ENCODE measurements around the gene KMT2A. TPM values are rescaled to one million over a fixed set of nuclear protein-coding genes. Genes with fewer than 3 reads are reported as not detected.

Gene KMT2A
- total RNA-seq (10 to 100 TPM; 45.8 to 52.9 TPM), polyA plus RNA-seq (ENCODE audit: insufficient read length in 6 of 6) (10 to 100 TPM; 52.5 to 61.7 (median 55.2) TPM)
- long read RNA-seq, donor 1, partial matches to known transcripts = 86 of 91 reads
- long read RNA-seq, donor 1, other reads (novel, unspliced or antisense) = 0 of 91 reads
- long read RNA-seq, donor 2, partial matches to known transcripts = 14 of 16 reads
- long read RNA-seq, donor 2, other reads (novel, unspliced or antisense) = 0 of 16 reads
- long read RNA-seq, donor 3, partial matches to known transcripts = 6 of 8 reads
- long read RNA-seq, donor 3, other reads (novel, unspliced or antisense) = 0 of 8 reads
- long read RNA-seq, donor 4, partial matches to known transcripts = 0 of 1 reads
- long read RNA-seq, donor 4, other reads (novel, unspliced or antisense) = 0 of 1 reads
- long read RNA-seq, donor 5, partial matches to known transcripts = 5 of 10 reads
- long read RNA-seq, donor 5, other reads (novel, unspliced or antisense) = 0 of 10 reads
- long read RNA-seq, donor 6, partial matches to known transcripts = 14 of 18 reads
- long read RNA-seq, donor 6, other reads (novel, unspliced or antisense) = 0 of 18 reads
- long read RNA-seq, donor 7, partial matches to known transcripts = 0 of 1 reads
- long read RNA-seq, donor 7, other reads (novel, unspliced or antisense) = 0 of 1 reads
- long read RNA-seq, donor 8, transcript KMT2A-204 (5 exons, 857 nt) = major isoform, 5 of 9 reads
- long read RNA-seq, donor 8, partial matches to known transcripts = 0 of 9 reads
- long read RNA-seq, donor 8, other reads (novel, unspliced or antisense) = 0 of 9 reads
- long read RNA-seq, donor 9 = 0 reads
- long read RNA-seq, donor 10 = 0 reads
- long read RNA-seq, donor 11, partial matches to known transcripts = 0 of 1 reads
- long read RNA-seq, donor 11, other reads (novel, unspliced or antisense) = 0 of 1 reads
- long read RNA-seq, donor 12, partial matches to known transcripts = 0 of 4 reads
- long read RNA-seq, donor 12, other reads (novel, unspliced or antisense) = 0 of 4 reads

- H3K36me3 ChIP-seq = no peaks in the 10 kb centered on the region
- DNase-seq = peak; percentile 96 to 99 (median 98)
- peaks cover 26 to 42% of the 10 kb centered on the region in 2 donors for H3K4me1 ChIP-seq
- peak within 1 kb of the TSS; percentile 91 to 99 for H3K4me3 ChIP-seq
- no peak for TF ChIP-seq CTCF (IDR thresholded peaks at IDR 0.05)
- no peaks in the 10 kb centered on the region for H3K9me3 ChIP-seq
- peak; percentile 95 for ATAC-seq
- H3K27me3 ChIP-seq = no peaks in the 10 kb centered on the region
- intact Hi-C loops (cut with DNase I) = no loop called here
- peak within 1 kb of the TSS; percentile 83 to 86 for H3K27ac ChIP-seq
Measured at GRCh38 chr11:118435893-118436624, at the start of gene KMT2A. Gene KMT2A (plus strand): TSS chr11:118436492. CDS start chr11:118436513, 21 bp downstream.

GRCh38 chr11:118396097-118396501 is 40.2 kb upstream of the KMT2A start:
- H3K4me1 ChIP-seq = peaks cover 0 to 9% of the 10 kb centered on the region in 2 donors
- intact Hi-C loops (cut with DNase I) = loop anchor here in 1 of 2 donors (10.0 kb wide), 1 partner anchor 89 kb away; no protein-coding TSS in a partner anchor
- no peaks in the 10 kb centered on the region for H3K9me3 ChIP-seq
- TF ChIP-seq CTCF (IDR thresholded peaks at IDR 0.05) = no peak
- DNase-seq (no peak), ATAC-seq (no peak)
- H3K4me3 ChIP-seq = no peak overlapping the region
- no peak overlapping the region for H3K27ac ChIP-seq
- peaks cover 0 to 67% of the 10 kb centered on the region in 2 donors for H3K36me3 ChIP-seq
- H3K27me3 ChIP-seq = no peaks in the 10 kb centered on the region

- H3K4me3 ChIP-seq = no peak overlapping the region
- H3K27ac ChIP-seq = no peak overlapping the region
- no peak for TF ChIP-seq CTCF (IDR thresholded peaks at IDR 0.05)
- no peak for DNase-seq
- H3K4me1 ChIP-seq = peaks cover under 1 to 14% of the 10 kb centered on the region in 2 donors
- intact Hi-C loops (cut with DNase I) = loop anchor here in 1 of 2 donors (10.0 kb wide), 1 partner anchor 87 kb away; no protein-coding TSS in a partner anchor
- no peaks in the 10 kb centered on the region for H3K9me3 ChIP-seq
- ATAC-seq = no peak
- H3K27me3 ChIP-seq = no peaks in the 10 kb centered on the region
- peaks cover 0 to 54% of the 10 kb centered on the region in 2 donors for H3K36me3 ChIP-seq
Measured at GRCh38 chr11:118397448-118397847, 38.8 kb upstream of the KMT2A start.

- intact Hi-C loops (cut with DNase I) = loop anchor here in 1 of 2 donors (10.0 kb wide), 1 partner anchor 86 kb away; no protein-coding TSS in a partner anchor
- H3K9me3 ChIP-seq = no peaks in the 10 kb centered on the region
- DNase-seq = no peak
- no peaks in the 10 kb centered on the region for H3K27me3 ChIP-seq
- peaks cover 14 to 29% of the 10 kb centered on the region in 2 donors for H3K4me1 ChIP-seq
- ATAC-seq = no peak
- H3K4me3 ChIP-seq = no peak overlapping the region
- no peak for TF ChIP-seq CTCF (IDR thresholded peaks at IDR 0.05)
- peaks cover 0 to 38% of the 10 kb centered on the region in 2 donors for H3K36me3 ChIP-seq
- H3K27ac ChIP-seq = peak overlapping the region in 1 of 2 donors; percentile 24
Measured at GRCh38 chr11:118398791-118399559, 37.3 kb upstream of the KMT2A start.

All from left lung (tissue), 14 donors.